Trophoblast cell (in vitro differentiated cells and primary cell): Measurements from ENCODE around the gene TPMT.
"Not testable (repeated sequence)": the region's sequence is repeated elsewhere in the genome, so short reads cannot be mapped to it uniquely, and the experiment has no call there.

Experiments
- DNase-seq, 2 donors: peaks; one replicate each; pipeline ENCODE4 v3.0.0-alpha.2; 2016
- H2AFZ ChIP-seq: 2 replicates; pipeline ENCODE4 v1.6.1; 2013; ENCODE audit warnings: low read length, moderate library complexity, mild to moderate bottlenecking; ENCODE audit not compliant: insufficient read depth, poor library complexity
- H2AK5ac ChIP-seq: 2 replicates; pipeline ENCODE4 v1.6.1; 2013; ENCODE audit warnings: mild to moderate bottlenecking, low read length
- H2BK120ac ChIP-seq: 2 replicates; pipeline ENCODE4 v1.6.1; 2013; ENCODE audit warnings: low read length, mild to moderate bottlenecking, moderate library complexity; ENCODE audit not compliant: insufficient read depth, poor library complexity
- H2BK12ac ChIP-seq: 2 replicates; pipeline ENCODE4 v1.6.1; 2013; ENCODE audit warnings: mild to moderate bottlenecking, low read length, moderate library complexity
- H2BK5ac ChIP-seq: 2 replicates; pipeline ENCODE4 v1.6.1; 2013; ENCODE audit warnings: low read length, low read depth, moderate library complexity, mild to moderate bottlenecking; ENCODE audit not compliant: poor library complexity
- H3K14ac ChIP-seq: 2 replicates; pipeline ENCODE4 v1.6.1; 2013; ENCODE audit warnings: mild to moderate bottlenecking, low read length
- H3K18ac ChIP-seq: 2 replicates; pipeline ENCODE4 v1.6.1; 2013; ENCODE audit warnings: mild to moderate bottlenecking, low read length
- H3K23ac ChIP-seq: 2 replicates; pipeline ENCODE4 v1.6.1; 2013; ENCODE audit warnings: low read length
- H3K27ac ChIP-seq: 2 replicates; pipeline ENCODE4 v1.5.1; 2013; ENCODE audit warnings: low read depth, mild to moderate bottlenecking, inconsistent platforms, low read length, moderate library complexity
- H3K27me3 ChIP-seq: 2 replicates; pipeline ENCODE4 v1.6.1; 2013; ENCODE audit warnings: inconsistent platforms, mild to moderate bottlenecking, low read length, moderate library complexity; ENCODE audit not compliant: insufficient read depth
- H3K36me3 ChIP-seq, 2 experiments: 1 replicate in 1 of 2; 2 replicates in 1 of 2; pipeline ENCODE4 v1.6.1; 2013; ENCODE audit warnings: low read length in 2 of 2, mild to moderate bottlenecking in 2 of 2, moderate library complexity in 1 of 2; ENCODE audit not compliant: insufficient read depth in 2 of 2, control insufficient read depth in 1 of 2
- H3K4ac ChIP-seq: 2 replicates; pipeline ENCODE4 v1.6.1; 2013; ENCODE audit warnings: low read depth, mild to moderate bottlenecking, low read length, moderate library complexity
- H3K4me1 ChIP-seq, 2 experiments: 1 replicate in 1 of 2; 2 replicates in 1 of 2; pipeline ENCODE4 v1.6.1; 2013; ENCODE audit warnings: low read length in 2 of 2, mild to moderate bottlenecking in 2 of 2, moderate library complexity in 1 of 2; ENCODE audit not compliant: insufficient read depth in 2 of 2, control insufficient read depth in 1 of 2
- H3K4me2 ChIP-seq: 2 replicates; pipeline ENCODE4 v1.6.1; 2013; ENCODE audit warnings: inconsistent platforms, mild to moderate bottlenecking, low read length, moderate library complexity
- H3K4me3 ChIP-seq: 2 replicates; pipeline ENCODE4 v1.5.1; 2013; ENCODE audit warnings: mild to moderate bottlenecking, low read depth, low read length, inconsistent platforms
- H3K79me1 ChIP-seq: one replicate; pipeline ENCODE4 v1.6.1; 2013; ENCODE audit warnings: low read length
- H3K79me2 ChIP-seq: 2 replicates; pipeline ENCODE4 v1.6.1; 2013; ENCODE audit warnings: low read length, mild to moderate bottlenecking; ENCODE audit not compliant: control insufficient read depth, insufficient read depth, poor library complexity
- H3K9ac ChIP-seq: 2 replicates; pipeline ENCODE4 v1.6.1; 2013; ENCODE audit warnings: mild to moderate bottlenecking, low read length
- H3K9me3 ChIP-seq: 2 replicates; pipeline ENCODE4 v1.6.1; 2013; ENCODE audit warnings: low read depth, mild to moderate bottlenecking, control low read depth, inconsistent platforms, low read length; ENCODE audit not compliant: insufficient read depth
- H4K12ac ChIP-seq: 2 replicates; pipeline ENCODE4 v1.6.1; 2013; ENCODE audit warnings: low read depth, mild to moderate bottlenecking, low read length, moderate library complexity
- H4K8ac ChIP-seq: 2 replicates; pipeline ENCODE4 v1.6.1; 2013; ENCODE audit warnings: low read depth, mild to moderate bottlenecking, low read length, moderate library complexity
- H4K91ac ChIP-seq: one replicate; pipeline ENCODE4 v1.6.1; 2013; ENCODE audit warnings: low read depth, mild to moderate bottlenecking, low read length, moderate library complexity
- WGBS: extraction: QIAGEN DNeasy Blood & Tissue Kit; methylation state at CpG from one replicate; pipeline ENCODE4 v1.1.7; 2013; ENCODE audit warnings: missing lambda C conversion rate; ENCODE audit not compliant: insufficient read length, insufficient coverage; ENCODE audit errors: extremely low coverage; 5-methylcytosine and 5-hydroxymethylcytosine counted together

The TPMT gene

DNA sequence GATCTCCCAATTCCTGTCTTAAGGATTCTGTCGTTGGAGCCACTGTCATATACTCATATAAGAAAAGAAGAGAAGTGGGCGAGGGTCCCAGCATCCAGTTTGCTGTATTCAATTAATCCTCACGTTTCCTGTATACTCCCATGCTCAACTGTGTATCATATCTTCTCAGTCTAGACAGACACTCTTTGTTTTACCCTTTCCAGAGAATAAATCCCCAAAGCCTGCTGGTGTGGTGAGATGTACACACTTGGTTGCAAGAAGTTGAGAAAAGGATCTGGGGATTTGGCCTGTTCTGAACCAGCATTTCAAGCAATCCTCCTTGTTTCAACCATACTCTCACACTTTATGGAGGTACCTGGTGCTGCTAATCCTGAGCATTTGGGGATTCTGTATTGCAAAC, 3.1 kb downstream of the TPMT start:
- Histone ChIP-seq H3K14ac (no peak overlapping the region), H3K18ac (no peak overlapping the region), H3K79me2 (peaks cover 5% of the 10 kb centered on the region), H2AK5ac (no peak overlapping the region), H3K79me1 (peaks cover 9% of the 10 kb centered on the region), H4K12ac (no peak overlapping the region), H3K23ac (no peak overlapping the region), H3K4me1 (peaks cover 3 to 8% of the 10 kb centered on the region in 2 experiments), H2AFZ (no peak overlapping the region), H3K9ac (no peak overlapping the region), H3K27me3 (no peaks in the 10 kb centered on the region), H2BK120ac (no peak overlapping the region), H3K4ac (no peak overlapping the region), H3K36me3 (no peaks in the 10 kb centered on the region), H3K4me2 (peak overlapping the region; percentile 6), H3K4me3 (no peak overlapping the region), H4K8ac (no peak overlapping the region), H3K27ac (no peak overlapping the region), H2BK12ac (no peak overlapping the region), H2BK5ac (no peak overlapping the region), H4K91ac (no peak overlapping the region), H3K9me3 (no peaks in the 10 kb centered on the region)
- DNase-seq: no peak
- WGBS: no CpG with 5 or more reads among the region's 3 CpGs

DNA sequence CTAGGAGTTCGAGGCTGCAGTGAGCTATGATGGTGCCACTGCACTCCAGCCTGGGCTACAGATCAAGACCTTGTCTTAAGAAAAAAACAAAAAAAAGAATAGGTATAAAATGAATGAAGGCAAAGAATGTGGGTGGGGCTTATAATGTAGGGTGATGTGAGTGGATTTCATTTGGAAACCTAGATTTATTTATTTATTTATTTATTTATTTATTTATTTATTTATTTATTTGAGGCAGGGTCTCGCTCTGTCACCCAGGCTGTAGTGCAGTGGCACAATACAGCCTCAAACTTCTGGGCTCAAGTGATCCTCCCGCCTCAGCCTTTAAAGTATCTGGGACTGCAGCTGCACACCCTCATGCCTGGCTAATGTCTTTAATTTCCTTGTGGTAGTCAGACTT, 3.5 kb downstream of the TPMT start:
- not testable (repeated sequence) for H4K91ac ChIP-seq, H3K27me3 ChIP-seq, H3K4me2 ChIP-seq, H4K8ac ChIP-seq, H2BK120ac ChIP-seq, H3K23ac ChIP-seq, H3K4ac ChIP-seq, H3K18ac ChIP-seq, H3K79me1 ChIP-seq, H3K27ac ChIP-seq, H3K4me3 ChIP-seq, H3K9me3 ChIP-seq, H2AK5ac ChIP-seq, H3K4me1 ChIP-seq, H3K79me2 ChIP-seq, H2AFZ ChIP-seq, H2BK12ac ChIP-seq, H2BK5ac ChIP-seq, H4K12ac ChIP-seq, H3K9ac ChIP-seq, H3K36me3 ChIP-seq, H3K14ac ChIP-seq, DNase-seq
- WGBS: no CpG with 5 or more reads among the region's 3 CpGs

DNA sequence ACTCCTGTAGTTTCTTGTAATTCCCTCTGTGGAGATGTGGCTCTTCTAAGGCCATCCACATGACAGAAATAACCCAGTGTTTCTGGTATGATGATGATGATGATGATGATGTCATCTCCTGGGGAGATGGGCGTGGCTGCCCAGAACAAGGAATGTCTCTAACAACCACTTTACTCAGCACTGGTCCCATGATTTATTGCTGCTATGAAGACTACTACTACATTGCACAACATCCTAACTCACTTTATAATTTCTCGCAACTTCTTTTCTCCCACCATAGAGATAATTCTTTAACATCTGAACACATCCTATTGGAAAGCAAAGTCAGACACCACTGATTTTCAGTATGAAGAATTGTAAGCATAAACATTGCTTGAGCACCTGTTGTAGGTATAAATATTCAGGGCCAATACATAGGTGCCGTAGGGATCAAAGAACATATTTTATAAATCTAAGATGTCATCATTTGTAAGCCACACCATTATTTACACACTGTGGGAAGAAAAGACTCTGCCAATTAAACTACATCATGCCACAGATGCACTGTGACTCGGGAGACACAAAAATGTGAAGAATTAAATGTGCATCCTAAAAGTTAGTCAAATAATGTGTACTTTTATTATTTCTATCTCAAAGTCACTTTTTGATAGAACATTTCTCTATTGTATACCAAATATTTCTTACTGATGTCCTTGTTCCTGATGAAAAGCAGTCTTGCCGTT, 6.4 kb downstream of the TPMT start:
- H3K4me1 ChIP-seq: peaks cover 0 to 3% of the 10 kb centered on the region in 2 experiments
- no peaks in the 10 kb centered on the region for H3K79me2 ChIP-seq
- H3K23ac ChIP-seq: no peak overlapping the region
- H4K91ac ChIP-seq: no peak overlapping the region
- H3K27ac ChIP-seq: no peak overlapping the region
- no peak overlapping the region for H2BK12ac ChIP-seq
- H3K4me2 ChIP-seq: no peak overlapping the region
- no peaks in the 10 kb centered on the region for H3K9me3 ChIP-seq
- DNase-seq: peak in 1 of 2 donors; percentile 25
- no peak overlapping the region for H4K12ac ChIP-seq
- no peak overlapping the region for H2BK120ac ChIP-seq
- H3K4me3 ChIP-seq: no peak overlapping the region
- no peak overlapping the region for H2AFZ ChIP-seq
- 93% methylated on average over 1 of the region's 5 CpGs for WGBS
- no peak overlapping the region for H4K8ac ChIP-seq
- no peak overlapping the region for H2AK5ac ChIP-seq
- peaks cover 0 to 2% of the 10 kb centered on the region in 2 experiments for H3K36me3 ChIP-seq
- H2BK5ac ChIP-seq: no peak overlapping the region
- H3K14ac ChIP-seq: no peak overlapping the region
- no peaks in the 10 kb centered on the region for H3K27me3 ChIP-seq
- no peak overlapping the region for H3K4ac ChIP-seq
- no peak overlapping the region for H3K9ac ChIP-seq
- no peaks in the 10 kb centered on the region for H3K79me1 ChIP-seq
- no peak overlapping the region for H3K18ac ChIP-seq

GRCh38 chr6:18147616-18148015, 7.3 kb downstream of the TPMT start:
- Histone ChIP-seq H4K12ac (no peak overlapping the region), H3K18ac (no peak overlapping the region), H3K4me1 (peaks cover 0 to 3% of the 10 kb centered on the region in 2 experiments), H3K79me1 (no peaks in the 10 kb centered on the region), H3K27me3 (no peaks in the 10 kb centered on the region), H2BK120ac (no peak overlapping the region), H3K4me2 (no peak overlapping the region), H4K8ac (no peak overlapping the region), H2BK5ac (no peak overlapping the region), H2BK12ac (no peak overlapping the region), H3K23ac (no peak overlapping the region), H3K4ac (no peak overlapping the region), H4K91ac (no peak overlapping the region), H3K79me2 (no peaks in the 10 kb centered on the region), H3K14ac (no peak overlapping the region), H3K27ac (no peak overlapping the region), H3K9me3 (no peaks in the 10 kb centered on the region), H2AFZ (no peak overlapping the region), H3K9ac (no peak overlapping the region), H3K36me3 (peaks cover 2 to 4% of the 10 kb centered on the region in 2 experiments), H2AK5ac (no peak overlapping the region), H3K4me3 (no peak overlapping the region)
- no CpG with 5 or more reads among the region's 2 CpGs for WGBS
- no peak for DNase-seq
